Activated gamma-delta T cell (primary cell): ENCODE data around the gene AUTS2.

Experiments
- DNase-seq: peaks from one replicate; lab custom pipeline; 2025; lab: John Stamatoyannopoulos, UW

AUTS2 gene

GRCh38 chr7:69893906-69894305 lies 295.6 kb downstream of the AUTS2 start:
- DNase-seq = no peak

- DNase-seq = no peak
These were observed 297.2 kb downstream of the AUTS2 start for GRCh38 chr7:69895446-69895845.

- no peak for DNase-seq
These were observed 297.8 kb downstream of the AUTS2 start for GRCh38 chr7:69896121-69896520.

GRCh38 chr7:69898189-69898588 lies 299.9 kb downstream of the AUTS2 start:
- DNase-seq = no peak

- no peak for DNase-seq
These were observed 305.1 kb downstream of the AUTS2 start for GRCh38 chr7:69903410-69903809.

GRCh38 chr7:69906283-69906995 lies 308.2 kb downstream of the AUTS2 start:
- no peak for DNase-seq

GRCh38 chr7:69907720-69908119 lies 309.4 kb downstream of the AUTS2 start:
- DNase-seq = no peak

GRCh38 chr7:69908454-69908853 lies 310.2 kb downstream of the AUTS2 start:
- no peak for DNase-seq

- no peak for DNase-seq
These were observed 311.9 kb downstream of the AUTS2 start for GRCh38 chr7:69910150-69910549.

- DNase-seq = no peak
These were observed 313.1 kb downstream of the AUTS2 start for GRCh38 chr7:69911337-69911736.

GRCh38 chr7:69912141-69912540 lies 313.9 kb downstream of the AUTS2 start:
- no peak for DNase-seq

GRCh38 chr7:69912846-69913245 lies 314.6 kb downstream of the AUTS2 start:
- no peak for DNase-seq

GRCh38 chr7:69919426-69920111 lies 321.3 kb downstream of the AUTS2 start:
- no peak for DNase-seq

GRCh38 chr7:69920797-69921196 lies 322.5 kb downstream of the AUTS2 start:
- no peak for DNase-seq

GRCh38 chr7:69922026-69922803 lies 323.9 kb downstream of the AUTS2 start:
- DNase-seq = no peak

- no peak for DNase-seq
These were observed 329.2 kb downstream of the AUTS2 start for GRCh38 chr7:69927461-69927860.

- no peak for DNase-seq
These were observed 330.3 kb downstream of the AUTS2 start for GRCh38 chr7:69928621-69929020.

GRCh38 chr7:69929622-69930021 lies 331.3 kb downstream of the AUTS2 start:
- no peak for DNase-seq

- no peak for DNase-seq
These were observed 333.9 kb downstream of the AUTS2 start for GRCh38 chr7:69932034-69932628.

GRCh38 chr7:69934144-69934903 lies 336.0 kb downstream of the AUTS2 start:
- DNase-seq = no peak

- no peak for DNase-seq
These were observed 336.8 kb downstream of the AUTS2 start for GRCh38 chr7:69935107-69935506.

- no peak for DNase-seq
These were observed 338.8 kb downstream of the AUTS2 start for GRCh38 chr7:69937097-69937496.
